Pancreas (tissue), 10 donors: Measurements from ENCODE around the gene MPND. TPM values are rescaled to one million over a fixed set of nuclear protein-coding genes. Genes with fewer than 3 reads are reported as not detected.

ENCODE experiments used
- ATAC-seq, 4 donors: fragments of 200-7000 bp; cut with Tn5 transposase; one replicate each; pipeline versions ENCODE4 v1.8.0 to v1.9.1; 2020; ENCODE audit warnings: mild to moderate bottlenecking in 4 of 4, moderate library complexity in 4 of 4
- DNase-seq, 6 donors: peaks; one replicate each; pipeline ENCODE4 v3.0.0-alpha.2; 2020
- FAIRE-seq: peaks from 2 replicates; lab custom pipeline; 2012; peaks lifted over from hg19 to GRCh38; lab: Jason Lieb, UNC
- H3K27ac ChIP-seq, 4 donors: fragments of 200-600 bp; sonication (generic); 1 replicate in 3 of 4; 2 replicates in 1 of 4; pipeline versions ENCODE4 v1.5.0 to v1.8.0; 2020
- H3K27me3 ChIP-seq, 4 donors: fragments of 200-600 bp; one replicate each; pipeline ENCODE4 v1.8.0; 2021
- H3K36me3 ChIP-seq, 3 donors: fragments of 200-600 bp; sonication (generic) in 1 of 3; one replicate each; pipeline versions ENCODE4 v1.5.0 to v1.8.0; 2020 to 2021
- H3K4me1 ChIP-seq, 3 donors: fragments of 200-600 bp; one replicate each; pipeline ENCODE4 v1.8.0; 2021
- H3K4me3 ChIP-seq, 4 donors: fragments of 200-600 bp; sonication (generic) in 2 of 4; one replicate each; pipeline versions ENCODE4 v1.5.0 to v1.8.0; 2020 to 2021
- H3K9me3 ChIP-seq, 4 donors: fragments of 200-600 bp; one replicate each; pipeline ENCODE4 v1.8.0; 2021
- WGBS, 2 donors: extraction: QIAGEN DNeasy Blood & Tissue Kit; methylation state at CpG; one replicate each; pipeline ENCODE4 v1.1.7; 2013; 5-methylcytosine and 5-hydroxymethylcytosine counted together
- intact Hi-C, 3 donors: fragments of 100-400 bp; cut with DNase I; formaldehyde crosslinking; loops; one replicate each; pipeline versions ENCODE4 v1.11.1 to v1.14.2; 2022
- polyA plus RNA-seq, 2 donors: library from polyadenylated mRNA; stranded (reverse); fragments of 200-250 nt; gene quantifications; one replicate each; pipeline ENCODE4 v1.2.3, GENCODE V29; 2013
- total RNA-seq, 6 donors: library from RNA; stranded (reverse); fragmentation: NEBNext Ultra II Directional in 4 of 6; extraction: Animal tissue kit (Norgen Biotek cat#: 25700) in 4 of 6; gene quantifications; one replicate each; pipeline versions ENCODE4 v1.2.1 to v1.2.4, GENCODE V29; 2021 to 2023
- TF ChIP-seq, protein P1 (sequence below), 4 donors: fragments of 200-600 bp; sonication (generic) in 3 of 4; IDR thresholded peaks; one replicate each; pipeline versions ENCODE4 v1.5.0 to v1.8.0; 2021; ENCODE audit warnings: antibody characterized with exemption in 4 of 4
- donor health status: healthy with polysubstance abuse.
- donor health status: DM: no; HTN: no; CAD: no; lungs with moderate emphysema.
- donor health status: DM: no; HTN: no; CAD: no.
- donor health status: control.
- donor health status: control.
- donor health status: Bipolar disorder and iron deficiency.
- donor health status: DM: yes; HTN: yes; CAD: no.
- donor health status: DM: no; HTN: no; CAD: no.
- donor health status: DM: no; HTN: no; CAD: no.
- donor health status: DM: yes; HTN: yes; CAD: no.

MPND gene
- total and polyA plus RNA-seq, 8 donors: 11.8 to 20.0 (median 16.2) TPM

DNA sequence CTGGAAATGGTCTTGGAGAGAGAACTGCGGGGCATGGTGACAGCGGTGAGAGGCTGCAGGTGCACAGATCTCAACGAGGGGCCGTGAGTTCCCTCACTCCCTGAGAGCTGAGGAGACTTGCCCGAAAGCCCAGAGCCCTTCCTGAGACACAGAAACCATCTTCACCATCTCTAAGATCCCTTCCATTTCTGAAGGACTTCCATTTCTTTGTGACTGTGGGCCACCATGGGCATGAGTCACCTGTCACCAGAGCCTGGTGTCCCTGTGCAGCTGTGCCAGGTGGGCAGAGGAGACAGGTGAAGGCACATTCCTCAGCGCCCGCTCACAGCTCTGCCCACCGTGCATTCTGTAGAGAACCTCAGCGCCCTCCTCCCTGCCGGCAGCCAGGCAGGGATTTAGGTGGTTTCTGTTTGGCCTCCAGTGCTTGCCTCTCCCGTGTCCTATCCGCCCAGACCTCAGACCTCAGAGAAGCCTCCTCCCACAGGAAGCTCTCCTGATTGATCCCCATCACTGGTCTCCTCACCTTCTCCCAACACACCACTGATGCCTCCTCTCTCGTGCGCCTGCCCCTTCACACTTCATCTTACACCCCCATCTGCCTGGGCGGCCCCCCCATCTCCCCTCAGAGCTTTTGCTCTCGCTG is 32.8 kb downstream of the MPND start:
- Histone ChIP-seq H3K27ac (peak overlapping the region; percentile 51 to 76 (median 68)), H3K4me1 (peaks cover 61 to 77% (median 70%) of the 10 kb centered on the region in 3 donors), H3K27me3 (no peaks in the 10 kb centered on the region), H3K4me3 (no peak overlapping the region), H3K36me3 (no peaks in the 10 kb centered on the region), H3K9me3 (no peaks in the 10 kb centered on the region)
- DNase-seq: peak in 2 of 6 donors; percentile 18 to 41
- TF ChIP-seq, protein P1, sequence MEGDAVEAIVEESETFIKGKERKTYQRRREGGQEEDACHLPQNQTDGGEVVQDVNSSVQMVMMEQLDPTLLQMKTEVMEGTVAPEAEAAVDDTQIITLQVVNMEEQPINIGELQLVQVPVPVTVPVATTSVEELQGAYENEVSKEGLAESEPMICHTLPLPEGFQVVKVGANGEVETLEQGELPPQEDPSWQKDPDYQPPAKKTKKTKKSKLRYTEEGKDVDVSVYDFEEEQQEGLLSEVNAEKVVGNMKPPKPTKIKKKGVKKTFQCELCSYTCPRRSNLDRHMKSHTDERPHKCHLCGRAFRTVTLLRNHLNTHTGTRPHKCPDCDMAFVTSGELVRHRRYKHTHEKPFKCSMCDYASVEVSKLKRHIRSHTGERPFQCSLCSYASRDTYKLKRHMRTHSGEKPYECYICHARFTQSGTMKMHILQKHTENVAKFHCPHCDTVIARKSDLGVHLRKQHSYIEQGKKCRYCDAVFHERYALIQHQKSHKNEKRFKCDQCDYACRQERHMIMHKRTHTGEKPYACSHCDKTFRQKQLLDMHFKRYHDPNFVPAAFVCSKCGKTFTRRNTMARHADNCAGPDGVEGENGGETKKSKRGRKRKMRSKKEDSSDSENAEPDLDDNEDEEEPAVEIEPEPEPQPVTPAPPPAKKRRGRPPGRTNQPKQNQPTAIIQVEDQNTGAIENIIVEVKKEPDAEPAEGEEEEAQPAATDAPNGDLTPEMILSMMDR (IDR thresholded peaks at IDR 0.05): no peak
- ATAC-seq: no peak
- WGBS, 2 donors: 62 to 65% methylated on average over 14 to 16 of the region's 16 CpGs
- FAIRE-seq: no peak
- intact Hi-C loops: no loop called here

DNA sequence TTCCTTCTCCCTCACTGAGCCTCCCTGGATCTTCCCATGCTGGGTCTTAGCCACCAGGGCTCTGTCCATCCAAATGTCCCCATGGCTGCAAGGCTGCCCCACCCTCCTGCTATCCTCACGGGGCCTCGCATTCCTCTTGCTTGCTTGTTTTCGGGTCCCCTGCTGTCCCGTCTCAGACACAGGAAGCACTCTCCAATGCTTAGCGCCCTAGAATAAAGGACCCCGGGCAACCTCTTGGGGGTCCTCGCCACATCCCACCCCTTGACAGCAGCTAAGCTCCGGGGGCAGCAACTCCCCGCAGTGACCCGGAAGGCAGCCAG is 33.3 kb downstream of the MPND start:
- intact Hi-C loops: no loop called here
- Histone ChIP-seq H3K4me1 (peaks cover 59 to 72% (median 65%) of the 10 kb centered on the region in 3 donors), H3K27ac (peak overlapping the region in 1 of 4 donors; percentile 30)

DNA sequence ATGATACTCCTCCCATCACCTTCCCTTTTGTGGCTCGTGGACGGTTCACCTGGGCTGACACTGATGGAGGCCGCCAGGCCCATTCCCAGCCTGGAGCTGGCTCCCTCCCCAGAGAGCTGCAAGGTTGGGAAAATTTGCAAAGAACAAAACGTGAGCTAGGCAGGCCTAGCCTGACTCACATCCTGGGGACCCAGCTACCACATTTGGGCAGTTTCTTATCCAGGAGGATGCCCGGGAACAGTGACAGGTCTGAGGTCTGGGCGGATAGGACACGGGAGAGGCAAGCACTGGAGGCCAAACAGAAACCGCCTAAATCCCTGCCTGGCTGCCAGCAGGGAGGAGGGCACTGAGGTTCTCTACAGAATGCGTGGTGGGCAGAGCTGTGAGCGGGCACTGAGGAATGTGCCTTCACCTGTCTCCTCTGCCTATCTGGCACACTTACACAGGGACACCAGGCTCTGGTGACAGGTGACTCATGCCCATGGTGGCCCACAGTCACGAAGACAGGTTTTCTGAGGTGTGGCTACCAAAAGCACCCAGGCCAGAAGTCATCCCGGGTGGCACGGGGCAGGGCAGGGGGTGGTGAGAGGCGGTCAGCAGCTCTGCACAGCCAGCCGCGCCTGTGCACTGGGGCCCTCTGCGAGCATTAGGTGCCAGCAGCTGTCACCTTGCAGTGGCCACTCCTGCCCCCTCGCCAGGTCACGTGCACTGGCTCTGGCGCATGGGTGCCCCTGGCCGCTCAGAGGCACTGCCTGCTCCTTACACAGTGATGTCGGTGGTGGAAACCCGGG is 33.8 kb downstream of the MPND start:
- Histone ChIP-seq H3K27ac (peak overlapping the region in 2 of 4 donors; percentile 12 to 30), H3K27me3 (no peaks in the 10 kb centered on the region), H3K4me1 (peaks cover 59 to 69% (median 65%) of the 10 kb centered on the region in 3 donors), H3K4me3 (no peak overlapping the region), H3K36me3 (no peaks in the 10 kb centered on the region), H3K9me3 (no peaks in the 10 kb centered on the region)
- ATAC-seq (peak; percentile 36 to 56 (median 44)), FAIRE-seq (no peak), DNase-seq (peak in 5 of 6 donors; percentile 55 to 87 (median 68))
- WGBS, 2 donors: 41 to 50% methylated on average over 22 to 23 of the region's 23 CpGs
- intact Hi-C loops: no loop called here
- TF ChIP-seq, protein P1 (IDR thresholded peaks at IDR 0.05): no peak

More for the DNA sequence above, 33.3 kb downstream of the MPND start:
- H3K36me3 ChIP-seq: no peaks in the 10 kb centered on the region
- 65 to 72% methylated on average over 10 of the region's 10 CpGs for WGBS, 2 donors
- TF ChIP-seq, protein P1 (IDR thresholded peaks at IDR 0.05): no peak
- no peak for ATAC-seq
- no peak for FAIRE-seq
- no peak for DNase-seq
- H3K27me3 ChIP-seq: no peaks in the 10 kb centered on the region
- H3K4me3 ChIP-seq: no peak overlapping the region
- no peaks in the 10 kb centered on the region for H3K9me3 ChIP-seq

DNA sequence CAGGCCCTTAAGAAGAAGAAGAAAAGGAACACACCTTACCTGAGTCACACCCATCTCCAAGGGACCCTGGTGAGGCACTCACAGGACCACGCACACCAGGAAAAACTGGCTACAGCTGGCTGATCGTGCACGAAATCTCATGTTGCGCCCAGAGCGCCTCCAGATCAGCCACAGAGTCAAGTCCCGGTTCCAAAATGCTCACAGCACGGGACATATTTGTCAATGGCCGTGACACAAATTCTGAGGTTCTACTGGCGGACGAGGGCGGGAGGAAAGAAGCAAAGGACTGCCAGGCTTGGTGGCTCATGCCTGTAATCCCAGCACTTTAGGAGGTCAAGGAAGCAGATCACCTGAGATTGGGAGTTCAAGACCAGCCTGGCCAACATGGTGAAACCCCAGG is 35.5 kb downstream of the MPND start:
- FAIRE-seq: no peak
- no peaks in the 10 kb centered on the region for H3K27me3 ChIP-seq
- ATAC-seq: no peak
- H3K27ac ChIP-seq: peak overlapping the region; percentile 31 to 72 (median 46)
- 54 to 55% methylated on average over 11 of the region's 11 CpGs for WGBS, 2 donors
- DNase-seq: peak in 1 of 6 donors; percentile 13
- no peak overlapping the region for H3K4me3 ChIP-seq
- intact Hi-C loops: no loop called here
- TF ChIP-seq, protein P1 (IDR thresholded peaks at IDR 0.05): no peak
- no peaks in the 10 kb centered on the region for H3K9me3 ChIP-seq
- peaks cover 59 to 65% (median 62%) of the 10 kb centered on the region in 3 donors for H3K4me1 ChIP-seq
- no peaks in the 10 kb centered on the region for H3K36me3 ChIP-seq
